A549 (cell line): ENCODE data around the gene ASB16. TPM values are rescaled to one million over a fixed set of nuclear protein-coding genes. Genes with fewer than 3 reads are reported as not detected.
A peak's percentile ranks its signal among the peaks of the same experiment; 100 is the strongest.

Experiments
- ATAC-seq, 2 experiments: fragments of 200-7000 bp in 1 of 2; fragments of >200 bp in 1 of 2; cut with Nextera tagmentation in 1 of 2; cut with Tn5 transposase in 1 of 2; 3 replicates each; pipeline versions ENCODE4 v1.8.0 to v1.9.1; 2018 to 2020; ENCODE audit warnings: mild to moderate bottlenecking in 1 of 2, moderate library complexity in 1 of 2
- CTCF ChIA-PET: fragments of 300-600 bp; sonication (Branson Sonifier 250); formaldehyde crosslinking; extraction: SDS; loops from one replicate; lab custom pipeline; 2021; ENCODE audit warnings: antibody characterized with exemption, inconsistent platforms; lab: Yijun Ruan, JAX
- POLR2A ChIA-PET: fragments of 350-600 bp; formaldehyde crosslinking; extraction: SDS; loops from one replicate; lab custom pipeline; 2021; ENCODE audit warnings: antibody characterized with exemption, inconsistent platforms; lab: Yijun Ruan, JAX
- DNase-seq, 2 experiments: peaks; one replicate each; pipeline versions ENCODE4 v3.0.0 to v3.0.0-alpha.2; 2011 to 2016; ENCODE audit warnings: low read depth in 1 of 2, low spot score in 1 of 2
- FAIRE-seq: peaks from 2 replicates; lab custom pipeline; 2011; peaks lifted over from hg19 to GRCh38; lab: Jason Lieb, UNC
- H3K27ac ChIP-seq, 2 experiments: fragments of >200 bp; sonication (Bioruptor Twin); formaldehyde crosslinking; 3 replicates each; pipeline ENCODE4 v1.5.1; 2016 to 2017
- H3K4me1 ChIP-seq: fragments of >200 bp; sonication (Bioruptor Twin); formaldehyde crosslinking; 3 replicates; pipeline ENCODE4 v1.6.1; 2016
- H3K4me2 ChIP-seq: fragments of >200 bp; sonication (Bioruptor Twin); formaldehyde crosslinking; 3 replicates; pipeline ENCODE4 v1.6.1; 2016
- H3K4me3 ChIP-seq: fragments of >200 bp; sonication (Bioruptor Twin); formaldehyde crosslinking; 3 replicates; pipeline ENCODE4 v1.5.1; 2016
- H3K9me3 ChIP-seq: fragments of >200 bp; sonication (Bioruptor Twin); formaldehyde crosslinking; 3 replicates; pipeline ENCODE4 v1.6.1; 2016
- BCL3 ChIP-seq: fragments of >200 bp; sonication (Bioruptor Twin); formaldehyde crosslinking; IDR thresholded peaks from 3 replicates; pipeline ENCODE4 v1.6.1; 2016
- EHF ChIP-seq: fragments of 250-450 bp; sonication (Bioruptor Pico); IDR thresholded peaks from 2 replicates; pipeline ENCODE4 v1.5.0; 2020; ENCODE audit warnings: mild to moderate bottlenecking
- EHMT2 ChIP-seq: fragments of 200-600 bp; sonication (generic); IDR thresholded peaks from 2 replicates; pipeline ENCODE4 v1.6.1; 2016; ENCODE audit warnings: antibody characterized with exemption, low read depth, mild to moderate bottlenecking, moderate library complexity
- ELK1 ChIP-seq: fragments of 150-350 bp; IDR thresholded peaks from 2 replicates; pipeline ENCODE4 v1.6.1; 2014; ENCODE audit warnings: low read depth, mild to moderate bottlenecking, low read length
- FOSL2 ChIP-seq, 2 experiments: fragments of 450-650 bp in 1 of 2; fragments of >200 bp in 1 of 2; sonication (Bioruptor Twin) in 1 of 2; formaldehyde crosslinking; IDR thresholded peaks; 2 replicates each; pipeline versions ENCODE4 v1.5.0 to v1.6.1; 2016 to 2020; ENCODE audit warnings: mild to moderate bottlenecking in 1 of 2, moderate library complexity in 1 of 2
- FOXS1 ChIP-seq: fragments of 250-450 bp; sonication (Bioruptor Pico); IDR thresholded peaks from 2 replicates; pipeline ENCODE4 v1.5.0; 2020; ENCODE audit warnings: mild to moderate bottlenecking, moderate library complexity
- GATA3 ChIP-seq: IDR thresholded peaks from 2 replicates; pipeline ENCODE4 v1.6.1; 2012; ENCODE audit warnings: borderline replicate concordance
- HES2 ChIP-seq: fragments of >200 bp; sonication (Bioruptor Twin); formaldehyde crosslinking; IDR thresholded peaks from 2 replicates; pipeline ENCODE4 v1.6.1; 2016
- HMGXB4 ChIP-seq: fragments of 250-450 bp; sonication (Bioruptor Pico); IDR thresholded peaks from 2 replicates; pipeline ENCODE4 v1.5.0; 2021; ENCODE audit warnings: mild to moderate bottlenecking, moderate library complexity, borderline replicate concordance
- HOXB13 ChIP-seq: fragments of 250-450 bp; sonication (Bioruptor Pico); IDR thresholded peaks from 2 replicates; pipeline ENCODE4 v1.5.0; 2020; ENCODE audit warnings: low read depth, mild to moderate bottlenecking, moderate library complexity
- HOXB5 ChIP-seq: fragments of 250-450 bp; sonication (Bioruptor Pico); IDR thresholded peaks from 2 replicates; pipeline ENCODE4 v1.5.0; 2020; ENCODE audit warnings: mild to moderate bottlenecking, moderate library complexity
- JUNB ChIP-seq: fragments of >200 bp; sonication (Bioruptor Twin); formaldehyde crosslinking; IDR thresholded peaks from 2 replicates; pipeline ENCODE4 v1.6.1; 2016
- KDM1A ChIP-seq: fragments of 200-600 bp; sonication (generic); IDR thresholded peaks from 2 replicates; pipeline ENCODE4 v1.6.1; 2016; ENCODE audit warnings: low read depth, mild to moderate bottlenecking
- MAFK ChIP-seq: fragments of 450-650 bp; IDR thresholded peaks from 2 replicates; pipeline ENCODE4 v1.6.1; 2014; ENCODE audit not compliant: partially characterized antibody
- MAX ChIP-seq: IDR thresholded peaks from 2 replicates; pipeline ENCODE4 v1.6.1; 2012
- MAZ ChIP-seq: fragments of 150-350 bp; IDR thresholded peaks from 2 replicates; pipeline ENCODE4 v1.6.1; 2014; ENCODE audit warnings: antibody characterized with exemption, low read depth, low read length, borderline replicate concordance
- MYC ChIP-seq: IDR thresholded peaks from 2 replicates; pipeline ENCODE4 v1.6.1; 2012; ENCODE audit warnings: mild to moderate bottlenecking, inconsistent platforms, low read length, improper control_type of control experiment, borderline replicate concordance
- NFE2L2 ChIP-seq: fragments of 150-350 bp; conservative IDR thresholded peaks from 2 replicates; pipeline ENCODE4 v1.6.1; 2014; ENCODE audit warnings: low read length
- NR3C1 ChIP-seq: fragments of >200 bp; sonication (Bioruptor Twin); formaldehyde crosslinking; IDR thresholded peaks from 3 replicates; pipeline ENCODE4 v1.6.1; 2017
- PBX3 ChIP-seq: IDR thresholded peaks from 2 replicates; pipeline ENCODE4 v1.6.1; 2012
- PHF8 ChIP-seq: fragments of 200-600 bp; sonication (generic); IDR thresholded peaks from 2 replicates; pipeline ENCODE4 v1.6.1; 2016; ENCODE audit warnings: low read depth, mild to moderate bottlenecking, antibody characterized with exemption, moderate library complexity, borderline replicate concordance
- RAD21 ChIP-seq, 2 experiments: fragments of >200 bp in 1 of 2; sonication (Bioruptor Twin) in 1 of 2; formaldehyde crosslinking in 1 of 2; IDR thresholded peaks in 1 of 2; conservative IDR thresholded peaks in 1 of 2; 2 replicates in 1 of 2; 3 replicates in 1 of 2; pipeline ENCODE4 v1.6.1; 2012 to 2018; ENCODE audit warnings: inconsistent platforms in 1 of 2
- RARB ChIP-seq: fragments of 250-450 bp; sonication (Bioruptor Pico); IDR thresholded peaks from 2 replicates; pipeline ENCODE4 v1.8.0; 2021; ENCODE audit warnings: mild to moderate bottlenecking, moderate library complexity
- RCOR1 ChIP-seq: fragments of 150-350 bp; IDR thresholded peaks from 2 replicates; pipeline ENCODE4 v1.6.1; 2014; ENCODE audit warnings: antibody characterized with exemption, low read length, low read depth
- REST ChIP-seq: fragments of 200-600 bp; sonication (generic); IDR thresholded peaks from 2 replicates; pipeline ENCODE4 v1.6.1; 2016; ENCODE audit warnings: antibody characterized with exemption, mild to moderate bottlenecking, moderate library complexity
- TFCP2L1 ChIP-seq: fragments of 250-450 bp; sonication (Bioruptor Pico); IDR thresholded peaks from 2 replicates; pipeline ENCODE4 v1.5.0; 2021; ENCODE audit warnings: mild to moderate bottlenecking
- USF2 ChIP-seq: fragments of 450-650 bp; IDR thresholded peaks from 2 replicates; pipeline ENCODE4 v1.6.1; 2014; ENCODE audit warnings: antibody characterized with exemption
- ZSCAN20 ChIP-seq: fragments of 250-450 bp; sonication (Bioruptor Pico); IDR thresholded peaks from 2 replicates; pipeline ENCODE4 v1.8.0; 2022; ENCODE audit warnings: mild to moderate bottlenecking, moderate library complexity
- WGBS: methylation state at CpG from one replicate; pipeline ENCODE4 v1.1.6; 2017; ENCODE audit errors: missing lambda C conversion rate; 5-methylcytosine and 5-hydroxymethylcytosine counted together
- polyA plus RNA-seq, 4 experiments: library from polyadenylated mRNA; depleted of rRNA in 3 of 4; stranded (reverse); fragments of >200 nt; fragmentation: RNase III in 1 of 4; extraction: RNeasy Plus Mini Kit Qiagen cat#74134 plus additional on column Dnase treatment in 1 of 4; gene quantifications; 2 replicates in 3 of 4; 3 replicates in 1 of 4; pipeline ENCODE4 v1.2.3, GENCODE V29; 2011 to 2017

The ASB16 gene
- polyA plus RNA-seq, 2 of the 4 experiments (the other 2 are of a cell fraction): 0.15 TPM; not detected in 1

- Histone ChIP-seq H3K9me3 (no peaks in the 10 kb centered on the region), H3K4me3 (peak overlapping the region; percentile 33), H3K27ac (peak overlapping the region; percentile 68 to 87), H3K4me2 (peak overlapping the region; percentile 85), H3K4me1 (peaks cover 26% of the 10 kb centered on the region)
- POLR2A ChIA-PET: interaction anchor here (0.7 to 2.1 kb wide), 6 partner anchors 14 to 72 kb away, joined by 3 to 23 read pairs (median 8); partner anchors contain the start of genes HDAC5, LSM12 and TMUB2
- WGBS: under 1% methylated on average over 20 of the region's 20 CpGs
- DNase-seq (peak; percentile 98 to 99), ATAC-seq (peak; percentile 88), FAIRE-seq (no peak)
- CTCF ChIA-PET: interaction anchor here (0.7 to 14.3 kb wide), 18 partner anchors 8 to 212 kb away, joined by 3 to 163 read pairs (median 4); partner anchors contain the start of gene HDAC5
- TF ChIP-seq MAFK (no peak), HOXB5 (CRISPR knock-in tag) (no peak), HOXB13 (CRISPR knock-in tag) (no peak), MAX (peak; percentile 90), USF2 (no peak), FOSL2 (IDR thresholded peaks at IDR 0.05) (peak; percentile 95), FOSL2 (CRISPR knock-in tag; IDR thresholded peaks at IDR 0.05) (peak; percentile 99), TFCP2L1 (CRISPR knock-in tag) (no peak), KDM1A (no peak), ZSCAN20 (CRISPR knock-in tag) (no peak), NR3C1 (no peak), HMGXB4 (CRISPR knock-in tag) (no peak), RAD21 (conservative IDR thresholded peaks at IDR 0.05 in 1 of 2, IDR thresholded peaks at IDR 0.05 in 1 of 2) (no peak; a peak in 1 of 5 replicates), PHF8 (no peak), HES2 (no peak), PBX3 (peak; percentile 73; the same call in 1 of the 2 replicates), EHF (no peak), GATA3 (peak; percentile 69), REST (no peak), RCOR1 (no peak), BCL3 (peak; percentile 51; the same call in 1 of the 3 replicates), JUNB (peak; percentile 89), EHMT2 (no peak), MAZ (peak; percentile 13; the same call in 1 of the 2 replicates), FOXS1 (CRISPR knock-in tag) (no peak), ELK1 (no peak), MYC (peak; percentile 58; the same call in 1 of the 2 replicates), NFE2L2 (0 out of 2 replicates have a peak, but pooled peaks have one; percentile 2), RARB (no peak)
Measured at GRCh38 chr17:44137891-44138709, 32.4 kb upstream of the ASB16 start.
